Loucy (cell line): ENCODE results near the gene BEGAIN.

Source experiments
- CTCF ChIP-seq: fragments of 200-600 bp; sonication (generic); conservative IDR thresholded peaks from 2 replicates; pipeline ENCODE4 v1.5.1; 2014; ENCODE audit warnings: mild to moderate bottlenecking, antibody characterized with exemption, low read length
- EZH2phosphoT487 ChIP-seq: fragments of 200-600 bp; IDR thresholded peaks from 2 replicates; pipeline ENCODE4 v1.6.1; 2018; ENCODE audit warnings: antibody characterized with exemption, mild to moderate bottlenecking, moderate library complexity, borderline replicate concordance

- TF ChIP-seq CTCF: no peak
- no peak for TF ChIP-seq EZH2phosphoT487
Observed at GRCh38 chr14:100556140-100556475, 31.1 kb downstream of the BEGAIN start.
